IPS DF 6.9 (cell line): ENCODE measurements around the gene POLR2C.

Experiments
- DNase-seq: peaks from one replicate; pipeline ENCODE4 v3.0.0-alpha.2; 2013; ENCODE audit warnings: low read depth, low spot score
- H3K27ac ChIP-seq: one replicate; pipeline ENCODE4 v1.5.1; 2013; ENCODE audit warnings: low read length, control low read depth
- H3K27me3 ChIP-seq: 2 replicates; pipeline ENCODE4 v1.6.1; 2013; ENCODE audit warnings: mild to moderate bottlenecking, low read length; ENCODE audit not compliant: control insufficient read depth, insufficient read depth
- H3K36me3 ChIP-seq: 2 replicates; pipeline ENCODE4 v1.6.1; 2013; ENCODE audit warnings: low read length; ENCODE audit not compliant: control insufficient read depth, insufficient read depth
- H3K4me1 ChIP-seq: 2 replicates; pipeline ENCODE4 v1.6.1; 2013; ENCODE audit warnings: low read length; ENCODE audit not compliant: control insufficient read depth, insufficient read depth
- H3K4me3 ChIP-seq: 2 replicates; pipeline ENCODE4 v1.5.1; 2013; ENCODE audit warnings: mild to moderate bottlenecking, low read length
- H3K9me3 ChIP-seq: 2 replicates; pipeline ENCODE4 v1.6.1; 2013; ENCODE audit warnings: low read length, inconsistent platforms; ENCODE audit not compliant: control insufficient read depth, insufficient read depth
- WGBS: extraction: QIAGEN DNeasy Blood & Tissue Kit; methylation state at CpG from one replicate; pipeline ENCODE4 v1.1.7; 2013; ENCODE audit warnings: mixed read lengths, missing lambda C conversion rate; ENCODE audit not compliant: insufficient read length, insufficient coverage; 5-methylcytosine and 5-hydroxymethylcytosine counted together

Gene POLR2C

GRCh38 chr16:57502048-57502775 is 39.7 kb downstream of the POLR2C start:
- H3K4me1 ChIP-seq = 0 out of 2 replicates have a peak, but pooled peaks cover 1% of the 10 kb centered on the region
- no peaks in the 10 kb centered on the region for H3K9me3 ChIP-seq
- no CpG with 5 or more reads among the region's 12 CpGs for WGBS
- DNase-seq = no peak
- no peak overlapping the region for H3K27ac ChIP-seq
- no peaks in the 10 kb centered on the region for H3K36me3 ChIP-seq
- H3K4me3 ChIP-seq = no peak overlapping the region
- no peaks in the 10 kb centered on the region for H3K27me3 ChIP-seq

GRCh38 chr16:57503366-57503765 is 40.9 kb downstream of the POLR2C start:
- DNase-seq = no peak
- H3K36me3 ChIP-seq = no peaks in the 10 kb centered on the region
- H3K27me3 ChIP-seq = no peaks in the 10 kb centered on the region
- H3K9me3 ChIP-seq = no peaks in the 10 kb centered on the region
- 0 out of 2 replicates have a peak, but pooled peaks cover 1% of the 10 kb centered on the region for H3K4me1 ChIP-seq
- WGBS = no CpG with 5 or more reads among the region's 15 CpGs
- H3K27ac ChIP-seq = no peak overlapping the region
- H3K4me3 ChIP-seq = no peak overlapping the region

GRCh38 chr16:57504001-57504400 is 41.5 kb downstream of the POLR2C start:
- H3K4me1 ChIP-seq = 0 out of 2 replicates have a peak, but pooled peaks cover 1% of the 10 kb centered on the region
- WGBS = no CpG with 5 or more reads among the region's 6 CpGs

GRCh38 chr16:57504491-57504890 is 42.0 kb downstream of the POLR2C start:
- Histone ChIP-seq H3K27me3 (no peaks in the 10 kb centered on the region), H3K36me3 (no peaks in the 10 kb centered on the region), H3K27ac (no peak overlapping the region), H3K4me3 (no peak overlapping the region), H3K9me3 (no peaks in the 10 kb centered on the region), H3K4me1 (0 out of 2 replicates have a peak, but pooled peaks cover 1% of the 10 kb centered on the region)
- DNase-seq = no peak
- no CpG with 5 or more reads among the region's 5 CpGs for WGBS

More at GRCh38 chr16:57504001-57504400, 41.5 kb downstream of the POLR2C start:
- DNase-seq = no peak
- H3K27me3 ChIP-seq = no peaks in the 10 kb centered on the region
- no peaks in the 10 kb centered on the region for H3K9me3 ChIP-seq
- no peak overlapping the region for H3K4me3 ChIP-seq
- H3K27ac ChIP-seq = no peak overlapping the region
- H3K36me3 ChIP-seq = no peaks in the 10 kb centered on the region

- Histone ChIP-seq H3K27ac (no peak overlapping the region), H3K27me3 (no peaks in the 10 kb centered on the region), H3K36me3 (no peaks in the 10 kb centered on the region), H3K4me1 (0 out of 2 replicates have a peak, but pooled peaks cover 1% of the 10 kb centered on the region), H3K4me3 (no peak overlapping the region), H3K9me3 (no peaks in the 10 kb centered on the region)
- no peak for DNase-seq
- no CpG with 5 or more reads among the region's 6 CpGs for WGBS
Observed at GRCh38 chr16:57505169-57505568, 42.7 kb downstream of the POLR2C start.

GRCh38 chr16:57507136-57508034 is 44.9 kb downstream of the POLR2C start:
- no peak overlapping the region for H3K27ac ChIP-seq
- H3K4me3 ChIP-seq = no peak overlapping the region
- no CpG with 5 or more reads among the region's 13 CpGs for WGBS
- H3K4me1 ChIP-seq = no peaks in the 10 kb centered on the region
- DNase-seq = no peak
- H3K27me3 ChIP-seq = no peaks in the 10 kb centered on the region
- H3K36me3 ChIP-seq = no peaks in the 10 kb centered on the region
- H3K9me3 ChIP-seq = no peaks in the 10 kb centered on the region

- DNase-seq = no peak
- no peaks in the 10 kb centered on the region for H3K27me3 ChIP-seq
- no CpG with 5 or more reads among the region's 3 CpGs for WGBS
- H3K27ac ChIP-seq = no peak overlapping the region
- no peak overlapping the region for H3K4me3 ChIP-seq
- H3K4me1 ChIP-seq = no peaks in the 10 kb centered on the region
- H3K36me3 ChIP-seq = no peaks in the 10 kb centered on the region
- no peaks in the 10 kb centered on the region for H3K9me3 ChIP-seq
Observed at GRCh38 chr16:57508035-57508425, 45.6 kb downstream of the POLR2C start.

GRCh38 chr16:57509231-57509923 is 46.9 kb downstream of the POLR2C start:
- H3K36me3 ChIP-seq = no peaks in the 10 kb centered on the region
- WGBS = no CpG with 5 or more reads among the region's 12 CpGs
- H3K4me1 ChIP-seq = no peaks in the 10 kb centered on the region
- H3K27me3 ChIP-seq = no peaks in the 10 kb centered on the region
- H3K27ac ChIP-seq = no peak overlapping the region
- no peak for DNase-seq
- no peak overlapping the region for H3K4me3 ChIP-seq
- no peaks in the 10 kb centered on the region for H3K9me3 ChIP-seq

GRCh38 chr16:57510016-57510871 is 47.8 kb downstream of the POLR2C start:
- H3K27ac ChIP-seq = no peak overlapping the region
- no CpG with 5 or more reads among the region's 10 CpGs for WGBS
- no peaks in the 10 kb centered on the region for H3K9me3 ChIP-seq
- H3K4me1 ChIP-seq = no peaks in the 10 kb centered on the region; the same call in 1 of the 2 replicates
- H3K27me3 ChIP-seq = no peaks in the 10 kb centered on the region
- DNase-seq = no peak
- no peak overlapping the region for H3K4me3 ChIP-seq
- no peaks in the 10 kb centered on the region; the same call in 1 of the 2 replicates for H3K36me3 ChIP-seq
